Hepatocyte (in vitro differentiated cells): ENCODE data around the gene AOPEP.

Experiments
- EZH2phosphoT487 ChIP-seq: fragments of 200-600 bp; sonication (generic); IDR thresholded peaks from one replicate; pipeline ENCODE4 v1.6.1; 2018; ENCODE audit warnings: antibody characterized with exemption, mild to moderate bottlenecking, low read depth, moderate library complexity; ENCODE audit not compliant: unreplicated experiment, severe bottlenecking
- TF ChIP-seq, protein P1 (sequence below): fragments of 200-600 bp; sonication (generic); IDR thresholded peaks from 2 replicates; pipeline ENCODE4 v1.5.1; 2016; ENCODE audit warnings: antibody characterized with exemption, mild to moderate bottlenecking; ENCODE audit not compliant: poor library complexity

DNA sequence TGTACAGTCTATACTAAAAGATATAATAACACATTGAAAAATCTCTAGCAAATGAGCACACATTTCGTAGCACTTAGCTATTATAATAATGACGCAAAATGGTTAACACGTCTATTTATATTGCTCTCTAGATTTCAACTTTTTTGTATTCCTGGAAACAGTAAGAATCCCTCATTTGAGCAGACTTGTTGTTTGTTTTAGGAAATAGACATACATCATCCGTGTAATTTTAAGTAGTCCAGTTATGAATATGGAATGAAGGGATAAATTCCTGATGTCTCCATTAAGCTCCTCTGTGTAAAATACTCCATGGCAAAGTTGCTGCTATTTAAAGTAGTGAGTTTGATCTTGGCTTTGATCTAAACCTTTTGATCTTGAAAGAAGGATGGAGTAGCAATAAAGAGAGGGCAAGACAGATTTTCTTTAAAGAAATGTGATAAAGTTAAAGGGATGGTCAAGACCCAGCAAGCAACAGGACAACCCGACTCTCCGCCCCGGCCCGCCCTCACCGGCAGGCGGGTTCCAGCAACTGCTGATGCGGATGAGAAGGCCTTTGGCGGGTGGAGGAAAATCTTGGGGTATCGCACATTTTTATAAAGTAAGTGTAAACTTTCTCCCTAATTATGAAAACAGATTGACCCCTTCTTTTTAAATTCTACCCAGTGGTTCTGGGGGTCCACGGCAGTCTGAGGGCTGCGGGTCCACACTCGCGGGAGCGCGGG is 277.4 kb downstream of the AOPEP start:
- TF ChIP-seq, protein P1, sequence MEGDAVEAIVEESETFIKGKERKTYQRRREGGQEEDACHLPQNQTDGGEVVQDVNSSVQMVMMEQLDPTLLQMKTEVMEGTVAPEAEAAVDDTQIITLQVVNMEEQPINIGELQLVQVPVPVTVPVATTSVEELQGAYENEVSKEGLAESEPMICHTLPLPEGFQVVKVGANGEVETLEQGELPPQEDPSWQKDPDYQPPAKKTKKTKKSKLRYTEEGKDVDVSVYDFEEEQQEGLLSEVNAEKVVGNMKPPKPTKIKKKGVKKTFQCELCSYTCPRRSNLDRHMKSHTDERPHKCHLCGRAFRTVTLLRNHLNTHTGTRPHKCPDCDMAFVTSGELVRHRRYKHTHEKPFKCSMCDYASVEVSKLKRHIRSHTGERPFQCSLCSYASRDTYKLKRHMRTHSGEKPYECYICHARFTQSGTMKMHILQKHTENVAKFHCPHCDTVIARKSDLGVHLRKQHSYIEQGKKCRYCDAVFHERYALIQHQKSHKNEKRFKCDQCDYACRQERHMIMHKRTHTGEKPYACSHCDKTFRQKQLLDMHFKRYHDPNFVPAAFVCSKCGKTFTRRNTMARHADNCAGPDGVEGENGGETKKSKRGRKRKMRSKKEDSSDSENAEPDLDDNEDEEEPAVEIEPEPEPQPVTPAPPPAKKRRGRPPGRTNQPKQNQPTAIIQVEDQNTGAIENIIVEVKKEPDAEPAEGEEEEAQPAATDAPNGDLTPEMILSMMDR: no peak
- TF ChIP-seq EZH2phosphoT487: no peak
